ENCODE results near the gene CD101. TPM values are rescaled to one million over a fixed set of nuclear protein-coding genes. Genes with fewer than 3 reads are reported as not detected.
A peak's percentile ranks its signal among the peaks of the same experiment; 100 is the strongest.

Gene CD101
- total and polyA plus RNA-seq, 3 experiments from 2014 or later = 0.39 to 72.0 (median 0.66) TPM

GRCh38 chr1:116997636-116998035 lies 3.9 kb upstream of the CD101 start:
- H3K27me3 Mint-ChIP-seq = no peaks in the 10 kb centered on the region
- Histone ChIP-seq H3K27ac (ENCODE audit: low read depth, low read length) (no peak overlapping the region), H3K36me3 (ENCODE audit: insufficient read depth, low read length) (no peaks in the 10 kb centered on the region), H3K4me1 (ENCODE audit: insufficient read depth, low read length) (peaks cover 25% of the 10 kb centered on the region), H3K27me3 (ENCODE audit: insufficient read depth, low read length, poor library complexity, severe bottlenecking) (no peaks in the 10 kb centered on the region), H3K4me3 (ENCODE audit: low read length) (no peak overlapping the region), H3K9me3 (ENCODE audit: low read length) (no peaks in the 10 kb centered on the region)
- ChIA-PET CTCF (no interaction called here), POLR2A (no interaction called here)
- H3K27ac Mint-ChIP-seq = no peak overlapping the region
- DNase-seq = no peak
- peaks cover 0 to 3% (median 0%) of the 10 kb centered on the region in 5 donors for H3K9me3 Mint-ChIP-seq
- H3K4me3 Mint-ChIP-seq = no peak overlapping the region
- H3K36me3 Mint-ChIP-seq = peaks cover 0 to 1% (median 0%) of the 10 kb centered on the region in 3 donors
- peaks cover 11 to 26% (median 25%) of the 10 kb centered on the region in 3 donors for H3K4me1 Mint-ChIP-seq

GRCh38 chr1:116999596-116999995 lies 2.0 kb upstream of the CD101 start:
- H3K27ac ChIP-seq (ENCODE audit: low read depth, low read length) = no peak overlapping the region
- no peaks in the 10 kb centered on the region for H3K9me3 Mint-ChIP-seq
- ChIA-PET CTCF (no interaction called here), POLR2A (no interaction called here)
- DNase-seq = no peak
- H3K4me3 Mint-ChIP-seq = peak overlapping the region in 1 of 7 donors; percentile 17
- peaks cover 40% of the 10 kb centered on the region for H3K4me1 ChIP-seq (ENCODE audit: insufficient read depth, low read length)
- H3K4me1 Mint-ChIP-seq = peaks cover 11 to 41% (median 33%) of the 10 kb centered on the region in 3 donors
- no peaks in the 10 kb centered on the region for H3K36me3 ChIP-seq (ENCODE audit: insufficient read depth, low read length)
- H3K27me3 ChIP-seq (ENCODE audit: insufficient read depth, low read length, poor library complexity, severe bottlenecking) = no peaks in the 10 kb centered on the region
- H3K9me3 ChIP-seq (ENCODE audit: low read length) = no peaks in the 10 kb centered on the region
- H3K4me3 ChIP-seq (ENCODE audit: low read length) = no peak overlapping the region
- H3K27me3 Mint-ChIP-seq = no peaks in the 10 kb centered on the region
- H3K36me3 Mint-ChIP-seq = peaks cover 0 to 1% (median 0%) of the 10 kb centered on the region in 3 donors
- H3K27ac Mint-ChIP-seq = peak overlapping the region in 4 of 8 donors; percentile 2 to 93 (median 88)

DNA sequence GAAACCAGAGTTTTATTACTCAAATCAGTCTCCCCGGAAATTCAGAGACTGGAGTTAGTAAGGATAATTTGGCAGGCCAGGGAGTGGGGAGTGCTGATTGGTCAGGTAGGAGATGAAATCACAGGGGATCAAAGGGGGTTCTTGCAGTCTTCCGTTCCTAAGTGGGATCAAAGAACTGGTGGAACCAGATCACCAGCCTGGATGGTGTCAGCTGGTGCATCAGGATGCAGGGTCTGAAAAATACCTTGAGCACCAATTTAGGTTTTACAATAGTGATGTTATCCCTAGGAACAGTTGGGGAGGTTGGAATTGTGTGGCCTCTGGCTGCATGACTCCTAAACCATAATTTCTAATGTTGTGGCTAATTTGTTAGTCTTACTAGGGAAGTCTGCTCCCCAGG lies 1.4 kb upstream of the CD101 start:
- no peaks in the 10 kb centered on the region for H3K27me3 Mint-ChIP-seq
- DNase-seq = no peak
- H3K9me3 Mint-ChIP-seq = no peaks in the 10 kb centered on the region
- H3K36me3 Mint-ChIP-seq = peaks cover 0 to 1% (median 0%) of the 10 kb centered on the region in 3 donors
- Histone ChIP-seq H3K4me1 (ENCODE audit: insufficient read depth, low read length) (peaks cover 40% of the 10 kb centered on the region), H3K4me3 (ENCODE audit: low read length) (no peak overlapping the region), H3K27ac (ENCODE audit: low read depth, low read length) (no peak overlapping the region), H3K27me3 (ENCODE audit: insufficient read depth, low read length, poor library complexity, severe bottlenecking) (no peaks in the 10 kb centered on the region), H3K36me3 (ENCODE audit: insufficient read depth, low read length) (no peaks in the 10 kb centered on the region), H3K9me3 (ENCODE audit: low read length) (no peaks in the 10 kb centered on the region)
- peak overlapping the region in 7 of 8 donors; percentile 53 to 93 (median 85) for H3K27ac Mint-ChIP-seq
- H3K4me3 Mint-ChIP-seq = peak overlapping the region in 2 of 7 donors; percentile 17 to 28
- CTCF ChIA-PET = no interaction called here
- POLR2A ChIA-PET = no interaction called here
- H3K4me1 Mint-ChIP-seq = peaks cover 11 to 46% (median 36%) of the 10 kb centered on the region in 3 donors

DNA sequence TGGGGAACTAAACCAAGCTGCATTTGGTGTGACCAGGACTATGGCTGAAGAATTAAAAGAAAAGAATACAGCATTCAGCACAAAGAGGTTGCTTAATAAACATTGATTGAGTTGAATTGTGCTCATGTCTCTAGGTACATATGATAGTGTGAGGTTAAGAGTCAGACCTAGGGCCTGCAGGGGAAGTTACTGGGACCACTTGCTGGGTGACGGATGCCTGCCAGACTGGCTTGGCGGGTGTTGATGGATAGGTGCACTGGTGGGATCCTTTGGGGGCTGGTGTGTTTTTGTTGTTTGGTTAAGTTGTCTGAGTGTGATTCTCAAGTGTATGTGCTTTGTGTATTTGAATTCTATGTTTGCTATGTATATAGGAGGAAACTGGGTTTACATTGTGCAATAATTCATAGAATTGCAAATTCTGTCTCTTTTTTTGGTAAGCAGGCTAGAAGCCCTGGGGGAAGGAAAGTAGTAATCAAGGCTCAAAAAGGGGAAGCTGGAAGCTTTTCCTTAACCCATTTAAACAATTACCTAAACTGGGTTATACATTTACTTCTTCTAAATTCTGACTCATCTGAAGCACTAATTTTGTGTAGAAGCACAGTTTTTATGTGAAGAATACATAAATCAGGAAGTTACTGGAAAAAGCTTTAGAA lies 1.8 kb downstream of the CD101 start:
- no peaks in the 10 kb centered on the region for H3K27me3 Mint-ChIP-seq
- peaks cover 64% of the 10 kb centered on the region for H3K4me1 ChIP-seq (ENCODE audit: insufficient read depth, low read length)
- ChIA-PET CTCF (no interaction called here), POLR2A (no interaction called here)
- H3K4me3 Mint-ChIP-seq = peak overlapping the region in 6 of 7 donors; percentile 41 to 87 (median 70)
- H3K27me3 ChIP-seq (ENCODE audit: insufficient read depth, low read length, poor library complexity, severe bottlenecking) = no peaks in the 10 kb centered on the region
- DNase-seq = peak in 1 of 5 donors; percentile 36
- H3K27ac Mint-ChIP-seq = peak overlapping the region in 7 of 8 donors; percentile 30 to 96 (median 82)
- no peaks in the 10 kb centered on the region for H3K36me3 ChIP-seq (ENCODE audit: insufficient read depth, low read length)
- H3K4me1 Mint-ChIP-seq = peaks cover 15 to 69% (median 60%) of the 10 kb centered on the region in 3 donors
- peak overlapping the region; percentile 27 for H3K4me3 ChIP-seq (ENCODE audit: low read length)
- no peaks in the 10 kb centered on the region for H3K9me3 ChIP-seq (ENCODE audit: low read length)
- no peaks in the 10 kb centered on the region for H3K36me3 Mint-ChIP-seq
- H3K9me3 Mint-ChIP-seq = no peaks in the 10 kb centered on the region
- H3K27ac ChIP-seq (ENCODE audit: low read depth, low read length) = no peak overlapping the region

DNA sequence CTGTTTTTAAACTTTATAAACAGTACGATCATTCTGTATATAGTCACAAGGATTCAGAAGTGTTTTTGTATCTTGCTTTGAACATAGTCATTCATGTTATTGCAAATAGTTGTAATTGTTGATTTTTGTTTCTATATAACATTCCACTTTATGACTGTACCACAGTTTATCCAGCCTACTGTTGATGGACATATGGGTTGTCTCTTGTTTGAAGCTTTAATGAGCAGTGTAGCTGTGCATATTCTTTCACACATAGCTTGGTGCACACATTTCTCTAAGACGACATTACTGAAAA lies 6.1 kb downstream of the CD101 start:
- peak overlapping the region in 6 of 8 donors; percentile 14 to 88 (median 78) for H3K27ac Mint-ChIP-seq
- peaks cover 56% of the 10 kb centered on the region for H3K4me1 ChIP-seq (ENCODE audit: insufficient read depth, low read length)
- DNase-seq = no peak
- H3K36me3 ChIP-seq (ENCODE audit: insufficient read depth, low read length) = no peaks in the 10 kb centered on the region
- peak overlapping the region in 4 of 7 donors; percentile 17 to 74 (median 65) for H3K4me3 Mint-ChIP-seq
- ChIA-PET POLR2A (no interaction called here), CTCF (interaction anchor here (1.1 kb wide), 1 partner anchor 129 kb away, joined by 3 read pairs; no protein-coding TSS in a partner anchor)
- no peak overlapping the region for H3K27ac ChIP-seq (ENCODE audit: low read depth, low read length)
- no peak overlapping the region for H3K4me3 ChIP-seq (ENCODE audit: low read length)
- H3K27me3 Mint-ChIP-seq = no peaks in the 10 kb centered on the region
- no peaks in the 10 kb centered on the region for H3K9me3 ChIP-seq (ENCODE audit: low read length)
- peaks cover 19 to 72% (median 49%) of the 10 kb centered on the region in 3 donors for H3K4me1 Mint-ChIP-seq
- peaks cover 0 to 4% (median 0%) of the 10 kb centered on the region in 3 donors for H3K36me3 Mint-ChIP-seq
- no peaks in the 10 kb centered on the region for H3K27me3 ChIP-seq (ENCODE audit: insufficient read depth, low read length, poor library complexity, severe bottlenecking)
- H3K9me3 Mint-ChIP-seq = no peaks in the 10 kb centered on the region

- H3K9me3 Mint-ChIP-seq = no peaks in the 10 kb centered on the region
- H3K27me3 ChIP-seq (ENCODE audit: insufficient read depth, low read length, poor library complexity, severe bottlenecking) = no peaks in the 10 kb centered on the region
- DNase-seq = no peak
- POLR2A ChIA-PET = no interaction called here
- H3K27ac Mint-ChIP-seq = peak overlapping the region in 6 of 8 donors; percentile 2 to 91 (median 64)
- H3K4me3 Mint-ChIP-seq = peak overlapping the region in 4 of 7 donors; percentile 35 to 79 (median 65)
- peaks cover 46% of the 10 kb centered on the region for H3K4me1 ChIP-seq (ENCODE audit: insufficient read depth, low read length)
- peaks cover 19 to 68% (median 42%) of the 10 kb centered on the region in 3 donors for H3K4me1 Mint-ChIP-seq
- CTCF ChIA-PET = no interaction called here
- no peak overlapping the region for H3K27ac ChIP-seq (ENCODE audit: low read depth, low read length)
- H3K36me3 ChIP-seq (ENCODE audit: insufficient read depth, low read length) = no peaks in the 10 kb centered on the region
- peaks cover 0 to 4% (median 0%) of the 10 kb centered on the region in 3 donors for H3K36me3 Mint-ChIP-seq
- H3K27me3 Mint-ChIP-seq = no peaks in the 10 kb centered on the region
- no peak overlapping the region for H3K4me3 ChIP-seq (ENCODE audit: low read length)
- H3K9me3 ChIP-seq (ENCODE audit: low read length) = no peaks in the 10 kb centered on the region
Measured at GRCh38 chr1:117008656-117009055, 7.1 kb downstream of the CD101 start.

DNA sequence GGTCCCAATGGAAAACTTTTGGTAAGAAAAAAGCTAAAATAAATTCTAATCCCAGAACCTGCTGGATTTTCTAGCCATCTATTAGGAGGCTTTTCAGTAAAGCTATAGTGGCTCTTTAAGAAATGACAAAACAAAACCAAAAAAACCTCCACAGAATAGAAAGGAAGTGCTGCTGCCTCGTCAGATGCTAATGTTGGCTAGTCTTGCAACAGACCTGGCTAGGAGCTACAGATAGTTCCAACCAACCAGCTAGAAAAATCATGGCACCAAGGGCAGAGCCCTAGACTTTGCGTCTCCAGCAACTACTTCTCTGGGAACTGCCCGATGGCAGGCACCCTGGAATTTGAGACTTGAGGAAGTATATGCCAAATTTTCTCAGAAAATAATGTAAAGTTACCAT lies 7.6 kb downstream of the CD101 start:
- Histone ChIP-seq H3K36me3 (ENCODE audit: insufficient read depth, low read length) (no peaks in the 10 kb centered on the region), H3K4me3 (ENCODE audit: low read length) (no peak overlapping the region), H3K4me1 (ENCODE audit: insufficient read depth, low read length) (peaks cover 43% of the 10 kb centered on the region), H3K9me3 (ENCODE audit: low read length) (no peaks in the 10 kb centered on the region), H3K27me3 (ENCODE audit: insufficient read depth, low read length, poor library complexity, severe bottlenecking) (no peaks in the 10 kb centered on the region), H3K27ac (ENCODE audit: low read depth, low read length) (no peak overlapping the region)
- ChIA-PET POLR2A (no interaction called here), CTCF (no interaction called here)
- Mint-ChIP-seq H3K9me3 (no peaks in the 10 kb centered on the region), H3K27me3 (no peaks in the 10 kb centered on the region), H3K36me3 (peaks cover 0 to 4% (median 0%) of the 10 kb centered on the region in 3 donors), H3K4me1 (peaks cover 19 to 67% (median 42%) of the 10 kb centered on the region in 3 donors), H3K27ac (peak overlapping the region in 7 of 8 donors; percentile 33 to 91 (median 67)), H3K4me3 (peak overlapping the region in 6 of 7 donors; percentile 7 to 79 (median 61))
- peak in 2 of 5 donors; percentile 33 to 54 for DNase-seq

DNA sequence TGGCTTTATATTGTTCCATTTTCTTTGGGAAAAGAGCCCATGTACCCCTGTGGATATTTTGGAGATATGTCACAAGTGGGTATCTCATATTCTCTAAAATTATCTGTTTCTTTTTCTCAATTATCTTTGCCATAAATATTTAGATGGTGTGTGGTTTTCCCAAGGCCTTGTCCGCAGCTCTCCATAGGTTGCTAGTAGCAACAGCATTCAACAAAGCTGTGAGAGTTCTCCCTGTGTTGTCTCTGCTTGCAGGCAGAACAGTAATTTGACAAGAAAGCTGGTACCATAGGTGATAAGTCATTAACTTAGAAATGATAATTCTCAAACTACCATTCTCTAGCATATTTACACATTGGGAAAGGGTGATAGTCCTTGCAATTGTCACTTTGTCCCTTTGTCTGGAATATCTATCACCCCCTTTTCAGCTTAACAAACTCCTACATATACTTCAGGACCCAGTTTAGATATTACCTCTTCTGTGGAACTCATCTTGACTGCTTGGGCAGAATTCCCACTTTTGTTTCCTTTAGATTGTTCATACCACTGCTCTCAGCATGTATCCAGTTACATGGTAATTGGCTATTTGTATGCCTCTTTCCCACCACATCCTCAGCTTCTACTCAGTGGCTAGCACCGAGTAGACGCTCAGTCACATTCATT lies 8.9 kb downstream of the CD101 start:
- H3K4me3 Mint-ChIP-seq = no peak overlapping the region
- Histone ChIP-seq H3K9me3 (ENCODE audit: low read length) (no peaks in the 10 kb centered on the region), H3K4me1 (ENCODE audit: insufficient read depth, low read length) (peaks cover 37% of the 10 kb centered on the region), H3K27ac (ENCODE audit: low read depth, low read length) (no peak overlapping the region), H3K4me3 (ENCODE audit: low read length) (no peak overlapping the region), H3K27me3 (ENCODE audit: insufficient read depth, low read length, poor library complexity, severe bottlenecking) (no peaks in the 10 kb centered on the region), H3K36me3 (ENCODE audit: insufficient read depth, low read length) (no peaks in the 10 kb centered on the region)
- peaks cover 19 to 63% (median 37%) of the 10 kb centered on the region in 3 donors for H3K4me1 Mint-ChIP-seq
- H3K36me3 Mint-ChIP-seq = peaks cover 0 to 4% (median 0%) of the 10 kb centered on the region in 3 donors
- CTCF ChIA-PET = no interaction called here
- H3K9me3 Mint-ChIP-seq = no peaks in the 10 kb centered on the region
- peaks cover 0 to under 1% of the 10 kb centered on the region in 2 donors for H3K27me3 Mint-ChIP-seq
- peak overlapping the region in 3 of 8 donors; percentile 11 to 83 (median 16) for H3K27ac Mint-ChIP-seq
- POLR2A ChIA-PET = no interaction called here
- no peak for DNase-seq

Measured in CD8-positive, alpha-beta memory T cell (primary cell).